Effector memory CD4-positive, alpha-beta T cell (primary cell): Measurements from ENCODE around the gene PIEZO2.

Experiments used
- DNase-seq, 3 donors: peaks; one replicate each; pipeline ENCODE4 v3.0.0-alpha.2; 2020
- H3K27ac ChIP-seq: 2 replicates; pipeline ENCODE4 v1.7.0; 2013; ENCODE audit warnings: mild to moderate bottlenecking, low read length, moderate library complexity; ENCODE audit not compliant: insufficient read depth, poor library complexity, severe bottlenecking
- H3K27me3 ChIP-seq: replicated peaks from 2 replicates; pipeline ENCODE4 v1.7.0; 2013; ENCODE audit warnings: mild to moderate bottlenecking, low read length; ENCODE audit not compliant: insufficient read depth, control insufficient read depth, poor library complexity, severe bottlenecking
- H3K36me3 ChIP-seq: 2 replicates; pipeline ENCODE4 v1.7.0; 2013; ENCODE audit warnings: mild to moderate bottlenecking, low read length, moderate library complexity; ENCODE audit not compliant: control insufficient read depth, insufficient read depth
- H3K4me1 ChIP-seq: 2 replicates; pipeline ENCODE4 v1.7.0; 2013; ENCODE audit warnings: low read length, mild to moderate bottlenecking; ENCODE audit not compliant: control insufficient read depth, insufficient read depth, poor library complexity, severe bottlenecking
- H3K4me3 ChIP-seq: 2 replicates; pipeline ENCODE4 v1.7.0; 2013; ENCODE audit warnings: low read length, low read depth, mild to moderate bottlenecking; ENCODE audit not compliant: insufficient read depth, poor library complexity, severe bottlenecking
- H3K9me3 ChIP-seq: 2 replicates; pipeline ENCODE4 v1.7.0; 2013; ENCODE audit warnings: mild to moderate bottlenecking, low read length, moderate library complexity; ENCODE audit not compliant: control insufficient read depth

Gene PIEZO2

DNA sequence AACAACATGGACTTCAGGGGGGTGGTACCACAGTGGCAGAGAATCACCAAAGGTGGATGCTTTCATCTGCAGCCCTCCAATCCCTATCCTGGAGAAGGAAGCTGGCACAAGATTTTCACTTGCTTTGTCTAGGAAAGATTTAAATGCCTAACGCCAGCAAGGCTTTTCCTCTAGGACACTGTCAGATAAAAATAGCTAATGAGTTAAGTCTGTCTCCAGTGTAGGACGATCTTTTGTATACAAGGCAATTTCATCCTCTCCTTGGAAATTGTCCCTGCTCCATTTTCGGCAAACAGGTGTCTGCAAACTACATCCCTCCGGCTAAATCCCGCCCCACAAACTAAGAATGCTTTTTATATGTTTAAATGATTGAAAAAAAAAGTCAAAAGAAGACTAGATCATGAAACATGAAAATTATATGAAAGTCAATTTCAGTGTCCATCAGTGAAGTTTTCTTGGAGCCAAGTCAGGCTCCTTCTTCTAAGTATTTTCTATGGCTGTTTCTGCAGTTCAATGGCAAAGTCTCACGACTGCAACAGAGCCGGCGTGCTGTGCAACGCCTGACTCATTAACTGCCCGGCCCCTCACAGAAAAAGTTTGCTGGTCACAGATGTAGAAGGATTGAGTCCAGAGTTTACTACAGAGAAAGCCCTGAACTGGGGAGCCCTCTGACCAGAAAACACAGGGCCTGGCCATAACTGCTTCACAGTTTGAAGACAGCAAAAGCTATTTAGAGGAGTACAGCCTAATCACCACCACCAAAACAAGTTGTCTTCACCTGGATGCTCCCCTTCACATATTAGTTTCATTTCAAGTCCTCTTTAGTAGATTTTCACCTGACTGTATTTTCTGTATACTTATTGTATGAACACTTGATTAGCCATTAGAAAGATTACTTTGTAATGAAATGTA lies 52.3 kb downstream of the PIEZO2 start:
- H3K4me1 ChIP-seq: no peaks in the 10 kb centered on the region
- H3K27me3 ChIP-seq: no peaks in the 10 kb centered on the region
- H3K27ac ChIP-seq: no peak overlapping the region
- H3K4me3 ChIP-seq: no peak overlapping the region
- no peaks in the 10 kb centered on the region for H3K9me3 ChIP-seq
- DNase-seq: no peak
- H3K36me3 ChIP-seq: no peaks in the 10 kb centered on the region

DNA sequence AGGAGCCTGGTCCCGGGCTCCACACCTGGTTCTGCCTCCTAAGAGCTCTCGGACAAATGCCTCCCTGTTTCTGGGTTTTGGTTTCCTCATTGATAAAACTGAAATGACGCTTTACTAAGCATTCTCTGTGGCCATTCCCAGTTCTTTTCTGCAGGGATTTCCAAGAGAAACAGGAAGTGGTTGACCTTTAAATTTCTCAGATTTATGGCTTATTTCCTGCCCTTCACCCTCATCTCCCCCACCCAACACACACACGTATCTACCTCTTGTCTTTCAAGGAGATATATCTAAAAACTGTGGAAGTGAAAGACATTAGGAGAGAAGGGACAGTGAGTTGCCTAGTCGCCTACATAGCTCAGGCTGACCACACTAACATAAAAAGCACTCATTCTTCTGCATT lies 53.0 kb downstream of the PIEZO2 start:
- H3K9me3 ChIP-seq: no peaks in the 10 kb centered on the region
- DNase-seq: no peak
- no peak overlapping the region for H3K4me3 ChIP-seq
- no peak overlapping the region for H3K27ac ChIP-seq
- no peaks in the 10 kb centered on the region for H3K36me3 ChIP-seq
- H3K27me3 ChIP-seq: no peaks in the 10 kb centered on the region
- no peaks in the 10 kb centered on the region for H3K4me1 ChIP-seq

DNA sequence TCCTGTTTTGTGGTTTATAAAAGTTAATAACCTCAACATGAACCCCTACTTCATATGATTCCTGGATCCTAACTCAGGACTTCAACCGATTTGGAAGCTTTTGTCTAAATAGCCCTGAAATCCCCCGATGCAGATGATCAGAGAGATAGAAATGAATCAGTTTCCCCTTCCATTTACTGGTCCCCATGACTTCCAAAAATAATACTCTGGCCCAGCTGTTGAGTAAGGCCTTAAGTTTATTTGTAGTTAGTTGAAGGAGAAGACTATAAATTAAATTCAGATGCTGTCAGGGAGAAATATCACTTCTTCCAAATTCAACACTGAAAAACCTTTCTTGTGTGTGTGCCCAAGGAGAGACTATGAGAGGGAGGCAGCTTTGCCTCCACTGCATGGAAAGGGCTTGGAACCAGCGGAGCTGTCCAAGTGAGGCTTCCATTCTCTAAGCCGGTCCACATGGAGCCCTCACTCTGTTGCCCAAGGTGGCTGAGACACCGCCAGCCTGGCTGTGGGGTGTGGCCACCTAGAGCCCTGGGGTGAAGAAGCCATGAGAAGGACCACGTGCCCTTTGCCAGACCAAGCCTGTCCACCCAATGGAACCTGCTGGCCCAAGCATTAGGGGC lies 53.6 kb downstream of the PIEZO2 start:
- H3K27ac ChIP-seq: no peak overlapping the region
- no peaks in the 10 kb centered on the region for H3K27me3 ChIP-seq
- H3K4me1 ChIP-seq: no peaks in the 10 kb centered on the region
- no peak overlapping the region for H3K4me3 ChIP-seq
- H3K36me3 ChIP-seq: no peaks in the 10 kb centered on the region
- no peaks in the 10 kb centered on the region for H3K9me3 ChIP-seq
- DNase-seq: no peak

DNA sequence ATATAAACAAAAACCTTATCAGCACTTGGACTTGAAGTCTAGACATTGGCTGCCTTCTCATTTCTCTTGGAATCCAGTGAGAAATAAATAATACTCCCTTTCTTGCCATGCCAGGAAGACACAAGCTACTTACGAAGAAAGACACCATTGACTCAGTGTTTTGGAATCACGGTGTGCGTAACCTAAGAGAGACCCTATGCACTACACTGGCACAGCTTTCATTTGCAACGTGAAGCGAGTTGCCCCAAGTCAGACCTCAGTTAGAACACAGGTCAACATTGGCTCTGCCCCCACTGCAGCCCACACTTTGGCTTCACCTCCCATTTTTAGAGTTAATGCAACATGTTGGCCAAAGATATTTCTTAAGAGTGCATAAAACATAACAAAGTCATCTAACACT lies 54.2 kb downstream of the PIEZO2 start:
- Histone ChIP-seq H3K27ac (no peak overlapping the region), H3K36me3 (no peaks in the 10 kb centered on the region), H3K27me3 (no peaks in the 10 kb centered on the region), H3K4me3 (no peak overlapping the region), H3K9me3 (no peaks in the 10 kb centered on the region), H3K4me1 (no peaks in the 10 kb centered on the region)
- no peak for DNase-seq

DNA sequence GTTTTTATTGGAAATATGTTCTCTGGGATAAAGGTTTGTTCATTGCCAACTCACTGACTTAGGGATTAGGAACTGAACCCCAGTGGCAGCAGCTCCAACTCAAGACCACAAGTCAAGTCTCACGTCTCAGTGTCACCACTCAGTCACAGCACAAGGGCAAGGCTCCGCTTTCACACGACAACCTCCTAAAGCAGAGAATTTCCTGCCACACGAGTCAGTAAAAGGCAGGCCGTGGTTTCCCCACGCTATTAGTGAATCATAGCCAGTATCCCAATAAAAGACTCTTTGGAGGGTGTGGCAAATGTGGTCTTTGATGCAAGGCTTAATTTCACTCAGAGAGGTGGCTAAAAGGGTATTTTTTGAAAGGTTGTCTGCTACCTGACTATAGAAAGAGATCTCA lies 57.6 kb downstream of the PIEZO2 start:
- no peaks in the 10 kb centered on the region for H3K9me3 ChIP-seq
- H3K36me3 ChIP-seq: no peaks in the 10 kb centered on the region
- DNase-seq: no peak
- no peak overlapping the region for H3K4me3 ChIP-seq
- no peak overlapping the region for H3K27ac ChIP-seq
- no peaks in the 10 kb centered on the region for H3K4me1 ChIP-seq
- H3K27me3 ChIP-seq: no peaks in the 10 kb centered on the region

DNA sequence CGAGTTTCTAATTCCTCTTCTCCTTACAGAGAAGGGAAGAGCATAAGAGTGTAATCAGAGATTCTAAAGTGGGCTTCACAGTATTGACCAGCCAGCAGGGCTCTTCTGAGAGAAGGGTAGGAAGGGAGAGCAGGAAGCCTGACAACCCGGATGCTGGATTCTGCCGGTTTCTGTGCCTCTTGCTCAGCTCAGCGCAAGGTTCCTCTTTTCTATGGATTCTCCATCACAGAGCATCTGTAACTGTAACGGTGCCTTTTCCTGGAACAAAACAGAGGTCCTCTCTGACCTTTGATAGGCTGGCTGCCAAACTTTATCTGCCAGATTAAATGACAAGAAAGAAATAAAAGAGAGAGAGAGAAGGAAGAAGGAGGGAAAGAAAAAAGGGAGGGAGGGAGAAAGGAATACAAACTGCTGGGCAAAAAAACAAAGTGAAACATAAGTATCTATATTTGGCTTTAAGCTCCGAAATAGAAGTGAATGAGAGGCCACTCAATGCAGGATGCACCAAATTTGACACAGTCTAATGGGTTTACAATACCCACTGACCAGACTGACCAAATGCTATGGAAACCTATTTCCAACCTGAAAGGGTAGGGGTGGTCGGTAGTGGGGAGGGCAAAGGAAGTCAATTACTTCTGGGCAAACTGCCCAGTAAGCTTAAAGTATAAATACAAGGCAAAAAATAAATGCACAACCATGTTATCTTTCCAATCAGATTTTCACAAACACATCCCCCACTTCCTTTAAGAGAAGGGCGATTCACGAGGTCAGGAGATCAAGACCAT lies 59.2 kb downstream of the PIEZO2 start:
- no peak overlapping the region for H3K4me3 ChIP-seq

DNA sequence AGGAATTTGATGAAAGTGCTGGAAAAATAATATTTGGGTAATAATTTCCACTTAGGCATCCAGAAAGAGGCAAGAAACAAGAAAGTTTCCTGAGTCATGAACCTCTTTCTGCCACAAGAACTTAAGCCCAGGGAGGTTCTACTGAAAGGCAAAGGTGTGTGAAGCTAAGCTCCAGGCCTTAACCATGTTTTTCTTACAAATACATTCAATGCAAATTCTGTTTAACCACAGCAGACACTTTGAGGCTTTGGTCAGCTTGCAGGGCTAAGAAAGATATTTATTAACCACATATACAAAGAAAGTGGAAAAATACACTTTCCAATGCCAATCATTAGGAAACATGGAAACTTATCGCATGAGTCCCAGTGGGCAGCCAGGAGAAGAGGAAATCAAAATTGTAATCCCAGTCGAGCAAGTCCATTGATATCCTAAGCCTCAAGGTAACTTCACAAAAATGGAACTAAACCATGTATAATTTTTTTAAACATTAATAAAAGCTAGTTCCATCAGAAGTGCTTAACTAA lies 68.3 kb downstream of the PIEZO2 start:
- H3K9me3 ChIP-seq: no peaks in the 10 kb centered on the region
- no peaks in the 10 kb centered on the region for H3K27me3 ChIP-seq
- no peaks in the 10 kb centered on the region for H3K36me3 ChIP-seq
- DNase-seq: no peak
- no peaks in the 10 kb centered on the region for H3K4me1 ChIP-seq
- no peak overlapping the region for H3K4me3 ChIP-seq
- H3K27ac ChIP-seq: no peak overlapping the region

More for the DNA sequence above, 59.2 kb downstream of the PIEZO2 start:
- Histone ChIP-seq H3K27ac (no peak overlapping the region), H3K36me3 (no peaks in the 10 kb centered on the region), H3K4me1 (no peaks in the 10 kb centered on the region), H3K27me3 (no peaks in the 10 kb centered on the region), H3K9me3 (no peaks in the 10 kb centered on the region)
- no peak for DNase-seq

DNA sequence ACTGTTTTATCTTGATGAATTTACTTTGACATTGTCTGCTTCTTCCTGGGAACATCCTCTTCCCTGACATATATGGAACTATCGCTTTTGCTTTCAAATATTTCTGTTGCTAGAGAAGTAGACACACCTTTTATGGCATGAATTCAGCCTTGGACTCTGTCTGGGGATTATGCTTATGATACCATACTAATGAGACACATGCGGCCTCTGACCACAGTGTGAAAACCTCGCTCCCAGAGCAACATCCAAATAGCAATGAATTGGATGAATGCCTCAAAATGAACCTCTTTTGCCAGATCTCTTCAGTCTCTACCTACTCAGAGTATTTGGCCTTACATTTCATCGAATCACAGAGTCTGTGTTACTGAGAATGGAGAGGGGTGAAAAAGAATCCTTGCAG lies 70.9 kb downstream of the PIEZO2 start:
- Histone ChIP-seq H3K4me1 (no peaks in the 10 kb centered on the region), H3K27me3 (no peaks in the 10 kb centered on the region), H3K9me3 (no peaks in the 10 kb centered on the region), H3K4me3 (no peak overlapping the region), H3K36me3 (no peaks in the 10 kb centered on the region), H3K27ac (no peak overlapping the region)
- DNase-seq: no peak

DNA sequence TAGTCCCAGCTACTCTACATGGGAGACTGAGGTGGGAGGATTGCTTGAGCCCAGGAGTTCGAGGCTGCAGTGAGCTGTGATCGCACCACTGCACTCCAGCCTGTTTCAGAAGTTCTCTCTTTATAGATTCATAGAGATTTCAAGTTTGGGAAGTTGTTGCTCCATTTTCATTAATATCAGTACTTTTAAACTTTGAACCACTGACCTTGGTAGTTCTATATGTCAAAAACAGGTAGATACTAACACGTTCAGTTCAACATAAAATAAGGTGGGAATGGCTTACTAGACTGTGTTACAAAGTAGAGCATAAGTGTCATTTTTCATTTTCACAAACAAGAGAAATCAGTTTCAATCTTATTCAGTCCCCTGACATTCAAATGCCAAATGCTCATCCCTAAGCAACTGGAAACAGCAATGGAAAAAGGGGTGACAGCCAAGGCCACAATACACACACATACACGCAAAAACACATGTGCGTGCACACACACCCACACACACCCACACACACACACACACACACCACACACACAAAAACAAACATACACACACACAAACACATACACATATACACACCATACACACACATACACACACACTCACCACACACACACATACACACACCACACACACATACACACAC lies 71.7 kb downstream of the PIEZO2 start:
- H3K27me3 ChIP-seq: no peaks in the 10 kb centered on the region
- no peaks in the 10 kb centered on the region for H3K36me3 ChIP-seq
- no peak for DNase-seq
- no peak overlapping the region for H3K4me3 ChIP-seq
- no peak overlapping the region for H3K27ac ChIP-seq
- no peaks in the 10 kb centered on the region for H3K9me3 ChIP-seq
- H3K4me1 ChIP-seq: no peaks in the 10 kb centered on the region
